Activated CD4-positive, alpha-beta T cell treated with anti-CD3 and anti-CD28 coated beads for 1 hour (primary cell): Measurements from ENCODE around the gene SIPA1L3.
"Not testable (repeated sequence)": the region's sequence is repeated elsewhere in the genome, so short reads cannot be mapped to it uniquely, and the experiment has no call there.

Source experiments
- DNase-seq: peaks from one replicate; pipeline ENCODE4 v3.0.0-alpha.2; 2020

Gene SIPA1L3

DNA sequence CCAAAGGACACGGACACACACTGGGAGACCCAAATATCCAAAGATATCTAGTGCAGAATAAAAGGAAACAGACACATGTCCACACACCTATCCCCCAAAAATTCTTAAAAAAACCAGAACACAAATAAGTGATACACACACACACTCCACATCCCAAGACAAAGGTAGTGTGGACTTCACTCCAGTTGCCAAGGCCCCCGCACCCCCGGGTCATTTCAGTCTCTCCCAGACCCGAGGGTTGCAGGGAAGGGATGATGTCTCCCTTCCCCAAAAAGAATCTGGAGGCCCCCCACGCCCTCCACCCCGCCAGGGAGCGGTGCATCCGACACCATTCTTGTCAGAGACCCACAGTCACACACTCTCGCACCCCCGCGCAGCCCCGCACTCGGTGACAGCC lies 316.6 kb downstream of the SIPA1L3 start:
- no peak for DNase-seq

DNA sequence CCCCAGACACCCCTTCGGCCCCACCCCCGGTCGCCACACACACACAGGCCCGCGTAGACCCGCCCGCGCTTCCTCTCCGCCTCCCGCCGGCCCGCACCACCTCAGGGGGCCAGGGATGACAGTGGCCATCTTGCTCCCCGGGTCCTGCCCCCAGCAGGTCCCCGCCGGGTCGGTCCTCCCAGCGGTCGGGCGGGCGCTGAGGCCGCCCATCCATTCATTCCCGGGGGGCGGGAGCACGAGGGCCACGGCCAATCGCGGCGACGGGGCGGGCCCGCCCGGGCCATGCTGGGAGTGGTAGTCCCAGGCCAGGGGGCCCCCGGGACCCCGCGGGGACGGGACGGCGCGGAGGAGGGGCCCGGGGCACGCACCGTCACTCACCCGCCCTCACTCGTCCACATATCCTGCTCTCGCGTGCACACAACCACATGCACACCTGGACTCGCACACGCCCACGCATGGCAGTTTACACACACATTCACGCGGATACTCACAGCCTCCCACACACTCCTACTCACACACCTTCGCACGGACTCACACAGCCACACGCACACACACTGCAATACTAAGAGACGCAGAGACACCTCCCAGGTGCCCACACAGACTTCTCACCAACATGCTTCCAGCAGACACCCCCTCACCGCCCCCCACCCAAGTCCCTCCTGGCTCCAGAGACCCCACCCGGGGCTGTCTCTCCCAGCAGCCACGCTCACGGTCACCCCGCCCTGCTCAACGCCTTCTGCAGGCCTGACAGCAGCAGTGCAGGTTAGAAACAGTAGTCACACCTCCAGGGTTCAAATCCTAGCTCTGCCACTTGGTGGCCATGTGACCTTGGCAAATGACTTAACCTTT lies 317.2 kb downstream of the SIPA1L3 start, which contains the start of gene DPF1:
Gene DPF1, minus strand, starts transcription at position 209 of the 849 bp plus-strand sequence. Its CDS starts 80 bp downstream, at position 129.
- DNase-seq: peak; percentile 8

DNA sequence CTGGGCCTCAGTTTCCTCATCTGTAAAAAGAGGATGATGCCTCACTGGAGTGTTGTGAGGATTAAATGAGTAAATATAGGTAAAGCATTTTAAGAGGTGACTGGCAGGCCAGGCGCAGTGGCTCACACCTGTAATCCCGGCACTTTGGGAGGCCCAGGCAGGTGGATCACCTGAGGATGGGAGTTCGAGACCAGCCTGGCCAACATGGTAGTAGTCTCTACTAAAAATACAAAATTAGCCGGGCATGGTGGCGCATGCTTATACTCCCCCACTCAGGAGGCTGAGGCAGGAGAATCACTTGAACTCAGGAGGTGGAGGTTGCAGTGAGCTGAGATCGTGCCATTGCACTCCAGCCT lies 317.8 kb downstream of the SIPA1L3 start:
- not testable (repeated sequence) for DNase-seq

DNA sequence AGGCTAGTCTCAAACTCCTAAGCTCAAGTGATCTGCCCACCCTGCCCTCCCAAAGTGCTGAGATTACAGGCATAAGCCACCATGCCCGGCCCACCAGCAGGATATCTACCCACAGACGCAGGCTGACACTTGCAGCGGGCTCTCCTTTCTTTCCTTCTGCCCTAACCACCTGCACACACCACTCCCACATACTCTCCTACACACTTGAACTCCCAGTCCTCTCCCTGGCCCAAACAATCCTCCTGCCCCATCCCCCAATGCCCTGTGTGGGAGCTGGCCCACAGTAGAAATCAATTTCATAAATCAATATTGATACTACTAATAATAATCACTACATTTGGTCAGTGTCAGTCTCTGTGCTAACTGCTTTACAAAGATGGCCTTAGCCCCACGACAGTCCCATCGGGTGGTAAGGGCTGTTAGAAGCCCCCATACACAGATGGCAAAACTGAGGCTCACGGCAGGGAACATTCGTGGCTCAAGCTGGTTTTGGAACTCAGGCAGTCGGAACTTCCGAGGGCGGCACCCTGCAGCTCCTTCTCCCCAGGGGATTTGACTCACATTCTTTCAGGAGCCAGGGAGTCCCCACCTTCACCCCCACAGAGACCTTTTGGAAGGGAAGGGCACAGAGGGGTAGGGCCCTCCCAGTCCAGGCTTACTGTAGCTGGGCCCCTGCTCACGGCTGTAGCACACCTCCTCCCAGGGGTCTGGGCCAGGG lies 320.4 kb downstream of the SIPA1L3 start:
- DNase-seq: no peak

DNA sequence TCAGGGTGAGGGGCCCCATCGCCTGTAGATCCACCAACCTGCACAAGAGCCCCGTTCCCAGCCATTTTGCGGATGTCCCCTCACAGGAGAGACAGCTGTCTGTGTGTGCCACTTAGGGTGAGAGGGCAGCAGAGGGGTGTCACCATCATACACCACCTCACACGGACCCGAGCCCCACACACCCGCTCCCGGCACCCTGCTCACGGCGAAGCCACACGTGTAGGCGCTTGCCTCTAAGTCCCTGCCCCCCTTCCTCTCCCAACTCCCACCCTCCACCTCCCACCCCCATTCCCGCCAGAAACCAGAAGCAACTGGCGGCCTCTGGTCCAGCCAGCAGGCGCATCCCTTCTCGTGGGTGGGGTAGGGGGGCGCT lies 321.0 kb downstream of the SIPA1L3 start:
- no peak for DNase-seq

DNA sequence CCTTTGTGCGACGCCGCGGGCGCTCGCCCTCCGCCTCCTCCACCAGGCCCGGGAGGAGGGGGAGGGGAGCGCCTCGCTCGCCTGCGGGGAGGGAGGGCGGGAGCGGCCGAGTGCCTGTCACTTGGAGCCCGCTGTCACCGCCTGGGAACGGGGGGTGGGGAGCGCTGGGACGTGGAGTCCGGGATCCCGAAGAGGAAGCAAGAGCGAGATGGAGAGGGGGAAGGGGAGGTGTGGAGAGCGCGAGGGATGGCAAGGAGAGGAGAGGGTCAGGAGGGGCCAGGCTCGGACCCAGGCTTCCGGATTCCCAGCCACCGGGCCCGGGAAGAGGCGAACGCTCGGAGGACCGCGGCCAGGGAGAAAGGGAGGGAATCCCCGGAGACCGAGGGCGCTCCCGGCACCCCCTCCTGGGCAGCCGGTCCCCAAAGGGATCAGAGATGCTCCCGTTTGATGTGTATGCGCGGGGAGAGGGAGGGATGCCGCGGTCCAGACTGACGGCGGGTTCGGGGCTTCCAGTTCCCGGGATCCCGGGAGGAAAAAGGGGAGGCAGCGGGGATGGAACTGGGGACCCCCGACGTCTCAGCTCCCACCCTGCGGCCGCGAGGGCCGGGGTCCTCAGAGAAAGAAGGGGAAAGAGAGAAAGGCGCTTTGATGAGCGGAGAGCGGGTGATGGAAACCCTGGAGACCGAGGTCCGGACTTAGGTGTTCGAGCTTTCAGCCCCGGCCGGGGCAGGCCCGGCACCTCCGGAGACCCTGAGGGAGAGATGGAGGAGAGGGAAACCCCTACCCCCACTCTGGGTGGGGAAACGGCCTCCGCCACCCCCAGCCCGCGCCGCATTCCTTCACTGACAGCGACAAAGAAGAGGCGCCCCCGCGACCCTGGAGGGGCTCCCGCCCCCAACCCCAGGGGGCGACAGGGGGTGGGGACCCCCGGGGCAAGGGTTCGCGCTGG lies 321.8 kb downstream of the SIPA1L3 start:
- DNase-seq: no peak

DNA sequence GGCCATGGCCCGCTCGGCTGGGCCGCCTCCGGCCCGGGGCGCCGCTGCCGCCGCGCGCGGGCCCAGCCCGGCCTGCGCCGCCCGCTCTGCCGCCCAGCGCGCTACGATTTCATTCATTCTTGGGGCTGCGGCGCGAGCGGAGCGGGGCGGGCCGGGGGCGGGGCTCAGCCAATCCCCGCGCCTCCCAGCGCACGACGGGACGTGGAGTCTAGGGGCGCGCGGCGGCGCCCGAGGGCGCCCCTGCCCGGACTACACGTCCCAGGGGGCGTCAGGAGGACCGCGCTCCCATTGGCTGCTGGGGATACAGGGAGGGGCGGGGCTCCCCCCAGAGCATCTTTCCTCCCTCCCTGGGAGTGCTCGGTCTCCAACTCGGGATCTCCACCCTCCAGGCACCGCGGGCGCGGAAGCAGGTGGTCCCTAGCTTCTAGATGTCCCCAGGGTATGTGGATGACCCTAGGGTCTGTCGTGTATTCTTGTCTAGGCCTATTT lies 322.6 kb downstream of the SIPA1L3 start:
- peak; percentile 32 for DNase-seq

DNA sequence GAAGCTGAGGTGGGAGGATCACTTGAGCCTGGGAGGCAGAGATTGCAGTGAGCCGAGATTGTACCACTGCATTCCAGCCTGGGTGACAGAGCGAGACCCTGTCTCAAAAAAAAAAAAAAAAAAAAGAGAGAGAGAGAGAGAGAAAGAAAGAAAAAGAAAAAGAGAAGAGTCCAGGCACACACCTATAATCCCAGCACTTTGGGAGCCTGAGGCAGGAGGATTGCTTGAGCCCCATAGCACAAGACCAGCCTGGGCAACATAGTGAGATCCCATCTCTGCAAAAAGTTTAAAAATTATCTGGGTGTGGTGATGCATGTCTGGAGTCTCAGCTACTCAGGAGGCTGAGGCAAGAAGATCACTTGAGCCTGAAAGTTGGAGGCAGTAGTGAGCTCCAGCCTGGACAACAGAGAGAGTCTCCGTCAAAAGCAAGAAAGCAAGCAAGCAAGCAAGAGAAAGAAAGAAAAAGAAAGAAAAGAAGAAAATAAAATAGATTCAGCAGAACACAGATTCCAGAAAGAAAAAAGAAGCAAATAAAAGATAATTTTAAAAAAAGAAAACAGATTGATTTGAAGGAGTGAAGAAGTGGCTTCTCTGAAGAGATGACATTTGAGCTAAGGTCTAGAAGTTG lies 323.6 kb downstream of the SIPA1L3 start:
- DNase-seq: not testable (repeated sequence)

DNA sequence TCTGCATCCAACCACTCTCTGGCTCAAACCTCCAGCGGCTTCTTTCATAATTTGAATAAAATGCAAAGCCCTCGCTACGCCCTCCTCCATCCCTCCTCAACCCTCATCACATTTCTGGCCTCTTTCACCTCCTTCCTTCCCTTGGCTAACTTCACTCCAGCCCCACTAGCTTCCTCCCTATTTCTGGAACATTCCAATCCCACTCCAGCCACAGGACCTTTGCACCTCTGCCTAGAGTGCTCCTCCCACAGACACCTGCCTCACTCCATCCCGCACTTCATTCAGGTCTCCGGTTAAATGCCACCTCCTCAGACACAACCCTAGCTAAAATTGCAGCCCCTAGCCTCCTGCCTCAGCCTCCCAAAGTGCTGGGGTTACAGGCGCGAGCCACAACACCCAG lies 324.9 kb downstream of the SIPA1L3 start:
- DNase-seq: no peak

DNA sequence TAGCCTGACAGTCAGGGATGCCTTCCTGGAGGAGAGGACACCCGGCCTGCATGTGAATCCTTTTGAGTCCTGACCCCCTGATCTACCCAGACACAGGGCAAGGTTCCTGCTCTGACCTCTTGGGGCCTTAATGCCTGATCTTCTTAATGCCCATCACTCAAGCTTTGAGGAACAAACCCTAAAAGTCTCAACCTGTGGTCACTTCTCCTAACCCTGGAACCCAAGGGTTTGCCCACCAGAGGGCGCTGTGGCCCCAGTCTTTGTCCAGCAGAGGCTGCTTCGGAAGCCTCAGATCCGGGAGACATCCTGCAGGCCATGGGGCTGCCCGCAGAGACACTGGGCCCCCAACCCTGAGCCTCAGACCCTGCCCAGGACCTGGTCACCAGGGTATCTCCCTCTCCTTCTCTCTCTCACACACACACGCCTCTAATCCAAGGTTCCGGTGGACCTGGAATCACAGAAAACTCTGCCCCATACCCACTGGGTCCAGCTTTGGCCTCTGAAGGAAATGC lies 326.8 kb downstream of the SIPA1L3 start:
- DNase-seq: peak; percentile 57

DNA sequence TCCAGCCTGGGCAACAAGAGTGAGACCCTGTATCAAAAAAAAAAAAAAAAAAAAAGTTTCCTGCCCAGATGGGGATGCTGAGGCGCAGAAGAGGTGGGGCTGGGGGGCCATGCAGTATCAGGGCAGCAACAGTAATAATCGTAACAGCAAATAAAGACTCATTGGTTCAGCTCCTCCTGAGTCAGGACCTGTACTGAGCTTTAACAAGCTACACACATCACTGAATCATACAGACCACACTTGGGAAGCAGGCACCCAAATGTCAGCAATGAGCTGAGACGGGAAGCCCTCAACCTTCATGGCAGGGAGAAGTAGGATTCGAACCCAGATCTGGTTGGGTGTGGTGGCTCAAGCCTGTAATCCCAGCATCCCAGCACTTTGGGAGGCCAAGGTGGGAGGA lies 327.6 kb downstream of the SIPA1L3 start:
- DNase-seq: no peak

DNA sequence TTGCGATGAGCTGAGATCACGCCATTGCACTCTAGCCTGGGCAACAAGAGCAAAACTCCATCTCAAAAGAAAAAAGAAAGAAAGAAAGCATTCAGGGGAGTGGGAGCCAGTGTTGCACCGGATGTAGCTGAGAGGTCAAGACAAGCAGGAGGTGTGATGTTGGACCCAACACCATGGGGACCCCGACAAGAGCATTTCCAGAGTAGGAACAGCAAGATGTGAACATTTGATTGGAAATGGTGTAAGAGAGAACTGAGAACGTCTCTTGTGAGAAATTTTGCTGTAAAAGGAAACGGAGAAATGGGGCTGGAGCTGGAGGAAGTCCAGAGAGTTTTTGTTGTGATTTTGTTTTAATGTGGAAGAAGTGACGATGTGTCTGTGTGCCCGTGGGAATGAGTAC lies 332.8 kb downstream of the SIPA1L3 start:
- DNase-seq: no peak

DNA sequence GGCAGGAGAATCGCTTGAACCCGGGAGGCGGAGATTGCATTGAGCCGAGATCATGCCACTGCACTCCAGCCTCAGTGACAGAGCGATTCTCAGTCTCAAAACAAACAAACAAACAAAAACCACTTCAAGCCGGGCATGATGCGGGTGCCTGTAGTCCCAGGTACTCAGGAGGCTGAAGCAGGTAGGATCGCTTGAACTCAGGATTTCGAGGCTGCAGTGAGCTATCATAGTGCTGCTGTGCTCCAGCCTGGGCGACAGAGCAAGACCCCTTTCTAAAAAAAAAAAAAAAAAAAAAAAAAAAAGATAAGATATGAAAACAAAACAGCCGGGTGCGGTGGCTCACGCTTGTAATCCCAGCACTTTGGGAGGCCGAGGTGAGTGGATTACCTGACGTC lies 336.3 kb downstream of the SIPA1L3 start:
- DNase-seq: no peak

DNA sequence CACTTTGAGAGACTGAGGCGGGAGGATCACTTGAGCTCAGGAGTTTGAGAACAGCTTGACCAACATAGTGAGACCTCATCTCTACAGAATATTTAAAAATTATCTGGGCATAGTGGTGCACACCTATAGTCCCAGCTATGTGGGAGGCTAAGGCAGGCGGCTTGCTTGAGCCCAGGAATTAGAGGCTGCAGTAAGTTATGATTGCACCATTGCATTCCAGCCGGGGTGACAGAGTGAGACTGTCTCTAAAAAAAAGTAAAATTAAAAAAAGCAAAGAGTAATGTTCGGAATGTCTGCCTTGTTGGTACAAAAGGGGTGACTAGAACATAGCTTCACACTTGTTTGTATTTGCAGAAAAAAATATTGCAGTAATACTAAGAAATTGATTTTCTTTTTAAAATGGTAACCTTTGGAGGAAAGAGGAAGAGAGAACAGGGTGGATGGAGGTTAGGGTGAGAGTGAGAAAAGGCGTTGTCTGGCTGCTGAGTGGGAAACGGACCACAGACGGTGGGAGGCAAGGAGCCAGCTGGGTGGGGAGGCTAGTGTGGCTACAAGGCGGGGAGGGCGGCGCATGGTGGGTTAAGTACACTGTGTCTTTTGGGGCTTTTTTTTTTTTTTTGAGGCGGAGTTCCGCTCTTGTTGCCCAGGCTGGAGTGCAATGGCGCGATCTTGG lies 339.0 kb downstream of the SIPA1L3 start:
- no peak for DNase-seq

DNA sequence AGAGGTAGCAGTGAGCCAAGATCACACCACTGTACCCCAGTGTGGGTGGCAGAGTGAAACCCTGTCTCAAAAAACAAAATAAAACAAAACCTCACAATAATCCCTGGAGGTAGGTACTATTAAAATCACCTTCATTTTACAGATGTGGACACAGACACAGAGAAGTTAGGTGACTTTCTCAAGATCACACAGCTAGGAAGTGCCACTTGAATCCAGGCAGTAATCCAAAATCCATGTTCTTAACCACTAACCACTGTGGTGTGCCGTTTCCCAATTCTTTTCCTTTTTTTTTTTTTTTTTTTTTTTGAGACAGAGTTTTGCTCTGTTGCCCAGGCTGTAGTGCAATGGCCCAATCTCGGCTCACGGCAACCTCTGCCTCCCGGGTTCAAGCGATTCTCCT lies 340.1 kb downstream of the SIPA1L3 start:
- no peak for DNase-seq

DNA sequence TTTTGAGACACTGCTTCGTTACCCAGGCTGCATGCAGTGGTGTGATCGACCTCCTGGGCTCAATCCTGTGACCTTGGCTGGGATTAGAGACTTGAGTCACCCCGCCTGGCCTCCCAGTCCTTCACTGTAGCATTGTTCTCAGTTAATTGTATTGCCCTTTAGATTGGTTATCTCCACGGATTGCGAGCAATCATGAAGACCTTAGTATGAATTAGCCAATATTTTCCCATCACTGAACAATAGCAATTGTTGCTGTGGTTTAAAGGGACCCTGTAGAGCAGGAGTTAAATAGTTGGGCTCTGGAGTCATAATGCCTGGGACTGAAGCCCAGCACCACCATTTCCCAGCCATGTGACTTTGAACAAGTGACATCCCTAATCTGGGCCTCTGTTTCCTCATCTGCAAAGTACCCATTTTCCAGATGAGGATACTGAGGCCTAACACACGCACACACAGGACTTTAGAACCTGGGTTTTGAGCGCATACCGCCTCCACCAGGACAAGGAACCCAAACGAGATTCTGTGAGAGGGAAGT lies 340.8 kb downstream of the SIPA1L3 start:
- no peak for DNase-seq

DNA sequence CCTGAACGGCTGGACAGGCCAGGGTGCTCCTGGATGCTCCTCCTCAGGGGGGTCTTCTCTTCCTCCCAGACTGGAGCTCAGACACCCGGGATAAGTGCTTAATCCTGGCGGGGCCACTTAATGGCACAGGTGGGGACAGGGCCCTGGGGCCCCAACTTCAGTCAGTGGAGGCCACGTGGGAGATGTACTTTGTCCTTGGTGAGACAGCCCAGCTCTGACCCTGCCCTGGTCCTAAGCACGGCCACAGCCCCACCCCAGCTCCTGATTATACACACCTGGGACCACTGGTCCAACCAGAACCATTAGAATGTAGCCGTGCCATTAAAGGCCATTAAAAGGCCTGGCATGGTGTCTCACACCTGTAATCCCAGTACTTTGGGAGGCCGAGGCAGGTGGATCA lies 341.4 kb downstream of the SIPA1L3 start:
- no peak for DNase-seq

DNA sequence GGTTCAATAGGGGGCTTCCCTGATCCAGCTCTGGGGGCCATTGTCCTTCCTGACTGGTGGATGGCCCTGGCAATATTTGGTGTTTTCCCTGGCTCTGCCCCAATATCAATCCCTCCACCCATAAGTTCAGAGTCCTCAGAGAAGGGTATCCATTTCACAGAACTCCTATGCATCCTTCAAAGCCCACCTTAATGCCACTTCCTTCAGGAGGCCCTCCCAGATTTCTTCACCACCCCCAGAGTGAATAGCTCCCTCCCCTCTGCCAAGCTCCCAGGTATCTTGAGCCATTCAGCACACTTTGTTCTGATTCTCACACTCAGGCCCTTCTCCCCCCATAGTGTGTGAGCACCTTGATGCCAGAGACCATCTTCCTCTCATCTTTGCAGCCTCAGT lies 343.4 kb downstream of the SIPA1L3 start:
- no peak for DNase-seq

DNA sequence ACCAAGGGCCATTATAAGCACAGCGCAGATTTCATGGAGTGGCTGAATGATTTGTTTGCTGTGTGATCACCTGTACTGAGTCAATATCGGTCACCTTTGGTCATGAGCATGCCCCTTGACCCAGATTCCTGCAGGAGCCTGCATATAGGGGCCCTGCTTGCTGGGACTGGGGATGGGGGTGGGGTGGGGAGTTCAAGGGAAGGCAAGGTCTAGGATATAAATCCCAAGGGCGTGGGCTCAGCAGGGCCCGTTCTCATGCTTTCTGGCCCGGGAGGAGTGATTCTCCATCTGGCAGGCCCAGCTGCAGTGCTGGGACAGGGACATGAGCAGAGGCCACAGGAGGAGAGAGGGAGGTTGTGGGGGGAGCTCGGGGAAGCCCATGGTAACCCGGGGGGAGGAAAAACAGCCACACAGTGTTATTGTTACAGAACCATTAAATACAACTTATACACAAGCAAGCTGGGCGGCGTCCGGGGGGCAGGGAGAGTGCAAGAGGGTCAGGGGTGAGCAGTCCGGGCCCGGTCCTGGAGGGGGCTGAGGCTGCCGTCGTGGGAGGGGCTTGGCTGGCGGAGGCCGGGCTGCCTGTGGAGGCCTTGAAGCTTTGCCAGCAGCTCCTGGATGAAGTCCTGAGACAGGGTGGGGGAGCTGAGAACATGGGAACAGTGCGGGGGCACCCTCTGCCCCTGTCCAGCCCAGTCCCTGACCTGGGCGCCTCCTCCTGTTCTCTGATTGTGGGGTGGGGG lies 344.0 kb downstream of the SIPA1L3 start:
- no peak for DNase-seq

DNA sequence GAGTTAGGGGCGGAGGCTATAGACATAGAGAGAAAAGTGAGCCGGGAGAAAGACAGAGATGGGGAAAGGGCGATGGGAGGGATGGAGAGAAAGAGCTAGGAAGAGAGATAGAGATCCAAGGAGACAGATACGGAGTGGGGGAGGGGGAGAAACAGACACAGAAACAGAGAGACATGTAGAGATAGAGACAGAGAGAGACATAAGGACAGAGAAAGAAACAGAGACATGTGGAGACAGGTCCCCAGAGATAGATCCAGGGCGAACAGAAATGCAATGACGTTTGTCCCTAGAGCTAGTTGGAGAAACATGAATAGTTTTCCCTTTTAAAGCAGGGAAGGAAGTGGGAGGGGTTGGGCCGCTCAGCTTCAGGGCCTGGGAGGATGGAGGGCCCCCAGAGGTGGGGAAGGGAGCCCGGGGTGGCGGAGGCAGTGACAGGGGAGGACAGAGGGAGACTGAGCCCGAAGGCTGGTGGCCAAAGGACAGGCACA lies 344.6 kb downstream of the SIPA1L3 start:
- no peak for DNase-seq

DNA sequence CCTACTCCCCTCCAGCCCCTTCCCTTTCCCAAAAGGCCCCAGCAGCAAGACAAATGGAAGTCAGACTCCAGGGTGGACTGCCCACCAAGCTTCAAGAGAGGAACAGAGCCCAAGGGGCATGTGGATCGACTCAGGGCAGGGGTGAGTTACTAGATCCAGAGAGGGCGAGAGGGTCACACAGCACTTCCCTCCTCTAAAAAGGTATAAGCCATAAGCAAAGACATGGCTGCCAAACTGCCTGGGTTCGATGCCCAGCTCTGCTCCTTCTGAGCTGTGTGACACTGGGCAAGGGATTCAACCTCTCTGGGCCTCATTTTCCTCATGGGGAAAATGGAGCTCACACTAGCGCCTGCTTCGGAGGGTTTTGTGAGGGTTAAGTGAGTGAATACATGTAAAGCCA lies 345.4 kb downstream of the SIPA1L3 start:
- no peak for DNase-seq
